OCI-LY3 (cell line): ENCODE measurements around the gene CRACR2B.

ENCODE experiments used
- H2AFZ ChIP-seq: fragments of 200-600, 300-600 bp; shearing (Covaris generic); 2 replicates; pipeline ENCODE4 v1.6.0; 2014; ENCODE audit warnings: antibody characterized with exemption, low read depth, low read length
- H3K27ac ChIP-seq: fragments of 200-600, 300-600 bp; sonication (generic); 2 replicates; pipeline ENCODE4 v1.5.1; 2014; ENCODE audit warnings: mild to moderate bottlenecking, low read length, moderate library complexity, mixed read lengths
- H3K27me3 ChIP-seq: fragments of 200-600, 300-600 bp; sonication (generic); 2 replicates; pipeline ENCODE4 v1.6.1; 2014; ENCODE audit warnings: low read depth, low read length, mixed read lengths
- H3K36me3 ChIP-seq: fragments of 200-600, 300-600 bp; sonication (generic); replicated peaks from 2 replicates; pipeline ENCODE3; 2014; ENCODE audit warnings: low read depth, low read length, mixed read lengths
- H3K4me1 ChIP-seq: fragments of 300-600, 200-600 bp; sonication (generic); 2 replicates; pipeline ENCODE4 v1.6.1; 2014; ENCODE audit warnings: low read length, mixed read lengths
- H3K4me2 ChIP-seq: fragments of 200-600, 300-600 bp; sonication (generic); 2 replicates; pipeline ENCODE4 v1.6.1; 2014; ENCODE audit warnings: low read length, mixed read lengths
- H3K4me3 ChIP-seq: fragments of 300-600, 200-600 bp; sonication (generic); 2 replicates; pipeline ENCODE4 v1.5.1; 2014; ENCODE audit warnings: antibody characterized with exemption, mild to moderate bottlenecking, low read length, moderate library complexity
- H3K79me2 ChIP-seq: fragments of 300-600, 200-600 bp; shearing (Covaris generic); 2 replicates; pipeline ENCODE4 v1.6.1; 2014; ENCODE audit warnings: mild to moderate bottlenecking, low read length, mixed read lengths
- H3K9ac ChIP-seq: fragments of 300-600, 200-600 bp; shearing (Covaris generic); 2 replicates; pipeline ENCODE4 v1.6.0; 2014; ENCODE audit warnings: mild to moderate bottlenecking, low read length, moderate library complexity
- H3K9me3 ChIP-seq: fragments of 200-600, 300-600 bp; shearing (Covaris generic); 2 replicates; pipeline ENCODE4 v1.6.1; 2014; ENCODE audit warnings: low read length, mixed read lengths; ENCODE audit not compliant: insufficient read depth
- H4K20me1 ChIP-seq: fragments of 200-600, 300-600 bp; sonication (generic); 2 replicates; pipeline ENCODE4 v1.6.1; 2016; ENCODE audit warnings: low read length, mixed read lengths; ENCODE audit not compliant: insufficient read depth
- CTCF ChIP-seq: fragments of 200-600, 300-600 bp; sonication (generic); IDR thresholded peaks from 2 replicates; pipeline ENCODE4 v1.5.1; 2014; ENCODE audit warnings: antibody characterized with exemption, low read length, low read depth
- EZH2phosphoT487 ChIP-seq: fragments of 200-600 bp; shearing (Covaris generic); IDR thresholded peaks from 2 replicates; pipeline ENCODE4 v1.6.1; 2018; ENCODE audit warnings: antibody characterized with exemption, mixed run types, low read depth

The CRACR2B gene

GRCh38 chr11:790721-791564 is 36.8 kb upstream of the CRACR2B start:
- H3K27ac ChIP-seq: no peak overlapping the region
- H3K79me2 ChIP-seq: peaks cover 17% of the 10 kb centered on the region
- no peak overlapping the region for H3K9ac ChIP-seq
- H3K27me3 ChIP-seq: no peaks in the 10 kb centered on the region
- no peaks in the 10 kb centered on the region for H3K9me3 ChIP-seq
- H3K4me1 ChIP-seq: peaks cover 10% of the 10 kb centered on the region
- no peak overlapping the region for H3K4me2 ChIP-seq
- no peak for TF ChIP-seq EZH2phosphoT487
- TF ChIP-seq CTCF: no peak
- peaks cover 7% of the 10 kb centered on the region; the same call in 1 of the 2 replicates for H4K20me1 ChIP-seq
- no peak overlapping the region for H3K4me3 ChIP-seq
- no peak overlapping the region for H2AFZ ChIP-seq
- peaks cover 3% of the 10 kb centered on the region for H3K36me3 ChIP-seq

- peaks cover 25% of the 10 kb centered on the region for H3K79me2 ChIP-seq
- H3K27ac ChIP-seq: no peak overlapping the region
- no peaks in the 10 kb centered on the region for H3K9me3 ChIP-seq
- peaks cover 3% of the 10 kb centered on the region for H3K36me3 ChIP-seq
- H3K4me2 ChIP-seq: no peak overlapping the region
- H3K4me3 ChIP-seq: no peak overlapping the region
- H3K27me3 ChIP-seq: no peaks in the 10 kb centered on the region
- H2AFZ ChIP-seq: no peak overlapping the region
- peaks cover 16% of the 10 kb centered on the region for H3K4me1 ChIP-seq
- no peak overlapping the region for H3K9ac ChIP-seq
- peaks cover 11% of the 10 kb centered on the region; the same call in 1 of the 2 replicates for H4K20me1 ChIP-seq
- TF ChIP-seq EZH2phosphoT487 (no peak), CTCF (no peak)
Measured at GRCh38 chr11:791658-792534, 35.8 kb upstream of the CRACR2B start.

- peaks cover 17% of the 10 kb centered on the region for H3K4me1 ChIP-seq
- no peaks in the 10 kb centered on the region for H3K9me3 ChIP-seq
- peaks cover 3% of the 10 kb centered on the region for H3K36me3 ChIP-seq
- H3K9ac ChIP-seq: no peak overlapping the region
- no peak overlapping the region for H3K27ac ChIP-seq
- TF ChIP-seq CTCF (no peak), EZH2phosphoT487 (no peak)
- H3K4me2 ChIP-seq: no peak overlapping the region
- H3K4me3 ChIP-seq: no peak overlapping the region
- peaks cover 31% of the 10 kb centered on the region for H3K79me2 ChIP-seq
- peaks cover 11% of the 10 kb centered on the region; the same call in 1 of the 2 replicates for H4K20me1 ChIP-seq
- no peak overlapping the region for H2AFZ ChIP-seq
- H3K27me3 ChIP-seq: no peaks in the 10 kb centered on the region
Measured at GRCh38 chr11:792535-792821, 35.2 kb upstream of the CRACR2B start.

GRCh38 chr11:792873-793272 is 34.8 kb upstream of the CRACR2B start:
- TF ChIP-seq CTCF (no peak), EZH2phosphoT487 (no peak)
- peaks cover 34% of the 10 kb centered on the region for H3K79me2 ChIP-seq
- H3K4me3 ChIP-seq: no peak overlapping the region
- H3K27ac ChIP-seq: no peak overlapping the region
- H3K36me3 ChIP-seq: peaks cover 3% of the 10 kb centered on the region
- peaks cover 17% of the 10 kb centered on the region for H3K4me1 ChIP-seq
- no peak overlapping the region for H2AFZ ChIP-seq
- no peaks in the 10 kb centered on the region for H3K9me3 ChIP-seq
- H3K27me3 ChIP-seq: no peaks in the 10 kb centered on the region
- H4K20me1 ChIP-seq: peaks cover 11% of the 10 kb centered on the region; the same call in 1 of the 2 replicates
- H3K4me2 ChIP-seq: no peak overlapping the region
- H3K9ac ChIP-seq: no peak overlapping the region
